Bronchus fibroblast of lung (primary cell): Measurements from ENCODE around the gene NHERF1. TPM values are rescaled to one million over a fixed set of nuclear protein-coding genes. Genes with fewer than 3 reads are reported as not detected.

Experiments used
- total RNA-seq: library from RNA; depleted of rRNA; stranded (reverse); fragments of >200 nt; gene quantifications from 2 replicates; pipeline ENCODE4 v1.2.3, GENCODE V29; 2015

NHERF1 gene
- 36.0 and 40.7 TPM in 2 replicates for total RNA-seq

GRCh38 chr17:74748529-74749278 lies at the start of gene NHERF1:
Gene NHERF1 (plus strand): TSS chr17:74748628. CDS start chr17:74748847, 219 bp downstream.

GRCh38 chr17:74712756-74713155 lies 35.7 kb upstream of the NHERF1 start, which contains the start of gene CD300LF:
Gene CD300LF (minus strand): TSS chr17:74712923. CDS start chr17:74712866, 57 bp downstream.

GRCh38 chr17:74736513-74737298 lies 11.7 kb upstream of the NHERF1 start, which contains the start of gene RAB37:
Gene RAB37 (plus strand): TSS chr17:74737256. CDS start chr17:74737273, 17 bp downstream.

GRCh38 chr17:74776044-74776962 lies 27.9 kb downstream of the NHERF1 start, which contains the start of gene NAT9:
Gene NAT9 (minus strand): TSS chr17:74776345. CDS start chr17:74775698, 647 bp downstream.

Other genes starting within 250 kb of the NHERF1 start
- not detected in 2 replicates for gene CD300LB, start 217.2 kb upstream of the NHERF1 start, total RNA-seq
- gene CD300C, start 202.5 kb upstream of the NHERF1 start, total RNA-seq: not detected in 2 replicates
- not detected in 2 replicates for gene CD300H, start 181.1 kb upstream of the NHERF1 start, total RNA-seq
- gene CD300LD, start 156.3 kb upstream of the NHERF1 start, total RNA-seq: not detected in 2 replicates
- gene CD300E, start 124.9 kb upstream of the NHERF1 start, total RNA-seq: not detected in 2 replicates
- gene CD300LF, start 35.7 kb upstream of the NHERF1 start, total RNA-seq: not detected in 2 replicates
- gene RAB37, start 11.4 kb upstream of the NHERF1 start, total RNA-seq: 0.67 and 0.89 TPM in 2 replicates
- gene NAT9, start 27.7 kb downstream of the NHERF1 start, total RNA-seq: 23.2 and 24.4 TPM in 2 replicates
- gene GRIN2C, start 111.3 kb downstream of the NHERF1 start, total RNA-seq: not detected in 2 replicates
- 31.1 and 32.1 TPM in 2 replicates for gene FDXR, start 124.4 kb downstream of the NHERF1 start, total RNA-seq
- gene FADS6, start 145.0 kb downstream of the NHERF1 start, total RNA-seq: not detected in 2 replicates
- not detected in 2 replicates for gene USH1G, start 174.6 kb downstream of the NHERF1 start, total RNA-seq
- not detected in 2 replicates for gene OTOP2, start 175.6 kb downstream of the NHERF1 start, total RNA-seq
- not detected in 2 replicates for gene OTOP3, start 187.3 kb downstream of the NHERF1 start, total RNA-seq
- gene HID1, start 224.1 kb downstream of the NHERF1 start, total RNA-seq: 0.45 and 0.67 TPM in 2 replicates
- 15.8 and 21.5 TPM in 2 replicates for gene CDR2L, start 239.0 kb downstream of the NHERF1 start, total RNA-seq